OCI-M2 (cell line): Measurements from ENCODE around the gene TCEA2.
A peak's percentile ranks its signal among the peaks of the same experiment; 100 is the strongest.
"Not testable (repeated sequence)": the region's sequence is repeated elsewhere in the genome, so short reads cannot be mapped to it uniquely, and the experiment has no call there.

ENCODE experiments used
- DNase-seq: peaks from one replicate; lab custom pipeline; 2025; ENCODE audit not compliant: unreplicated experiment; lab: John Stamatoyannopoulos, UW

TCEA2 gene

DNA sequence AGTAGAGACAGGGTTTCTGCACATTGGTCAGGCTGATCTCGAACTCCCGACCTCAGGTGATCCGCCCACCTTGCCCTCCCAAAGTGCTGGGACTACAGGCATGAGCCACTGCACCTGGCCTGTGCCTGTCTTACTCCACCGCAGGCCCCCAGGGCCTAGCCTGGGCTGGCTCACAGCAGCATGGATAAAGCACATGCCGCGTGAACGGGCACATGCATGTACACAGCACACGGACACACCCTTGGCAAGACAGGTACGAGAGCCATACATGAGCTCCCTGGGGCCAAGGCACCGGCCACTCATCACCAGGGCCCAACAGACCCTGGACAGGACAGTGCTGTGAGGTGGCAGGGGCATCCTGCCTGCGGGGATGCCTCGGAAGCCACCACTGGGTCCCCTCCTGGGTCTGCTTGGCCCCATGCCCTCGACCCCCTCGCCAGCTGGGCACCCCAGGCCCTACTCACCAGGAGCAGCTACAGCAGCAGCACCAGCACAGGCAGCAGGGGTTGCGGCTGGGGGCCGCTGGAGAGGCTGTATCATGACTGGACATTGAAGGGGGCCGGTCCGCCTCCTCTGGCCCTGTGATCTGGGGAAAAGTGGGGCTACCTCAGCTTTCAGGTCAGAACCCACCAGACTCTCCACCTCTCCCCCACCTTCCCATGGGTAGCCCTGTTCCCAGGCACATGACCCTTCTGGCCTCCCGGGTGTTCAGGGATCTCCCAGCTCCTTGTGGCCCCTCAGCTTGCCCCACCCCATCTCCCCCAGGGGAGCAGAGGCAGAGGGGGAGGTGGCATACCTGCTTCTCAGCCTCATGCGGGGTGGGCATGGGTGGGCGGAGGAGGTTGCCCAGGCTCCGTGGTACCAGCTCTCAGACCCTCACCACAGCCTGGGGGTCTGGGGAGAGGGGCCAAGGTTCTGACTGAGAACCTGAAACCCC is 13.3 kb downstream of the TCEA2 start:
- DNase-seq, result no peak

DNA sequence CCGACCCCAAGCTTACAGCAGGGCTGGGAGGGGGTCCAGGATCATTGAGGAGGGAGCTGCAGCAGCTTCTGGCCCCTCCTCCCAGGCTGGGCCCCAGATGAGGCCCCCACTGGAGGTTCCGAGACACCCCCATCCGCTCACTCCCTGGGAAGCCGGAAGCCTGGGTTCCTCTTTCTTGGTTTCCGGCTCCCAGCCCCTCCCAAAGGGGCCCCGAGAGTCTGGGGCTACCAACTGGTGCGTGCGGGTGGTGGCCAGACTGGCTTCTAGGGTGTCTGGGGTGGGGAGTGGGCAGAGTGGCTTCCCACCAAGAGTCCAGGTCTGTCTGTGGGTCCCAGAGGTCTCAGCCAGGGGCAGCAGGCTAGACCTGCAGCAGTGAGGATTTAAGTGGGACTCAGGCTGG is 14.1 kb downstream of the TCEA2 start:
- DNase-seq, result no peak

DNA sequence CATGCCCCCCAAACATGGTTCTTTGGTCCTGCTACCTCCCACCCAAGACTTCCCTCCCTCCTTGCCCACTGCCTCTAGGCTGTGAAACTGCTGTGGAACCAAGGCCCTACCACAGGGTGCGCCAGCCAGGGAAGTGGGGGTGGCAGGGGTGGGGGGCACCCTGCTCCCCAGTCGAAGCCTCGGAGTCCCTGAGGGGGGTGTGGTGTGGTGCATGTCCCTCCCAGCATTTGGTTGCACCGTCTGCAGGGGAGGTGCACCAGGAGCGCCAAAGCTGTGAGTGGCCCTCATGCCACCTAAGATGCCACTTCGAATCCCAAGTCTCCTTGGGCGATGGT is 14.5 kb downstream of the TCEA2 start:
- DNase-seq, result no peak

DNA sequence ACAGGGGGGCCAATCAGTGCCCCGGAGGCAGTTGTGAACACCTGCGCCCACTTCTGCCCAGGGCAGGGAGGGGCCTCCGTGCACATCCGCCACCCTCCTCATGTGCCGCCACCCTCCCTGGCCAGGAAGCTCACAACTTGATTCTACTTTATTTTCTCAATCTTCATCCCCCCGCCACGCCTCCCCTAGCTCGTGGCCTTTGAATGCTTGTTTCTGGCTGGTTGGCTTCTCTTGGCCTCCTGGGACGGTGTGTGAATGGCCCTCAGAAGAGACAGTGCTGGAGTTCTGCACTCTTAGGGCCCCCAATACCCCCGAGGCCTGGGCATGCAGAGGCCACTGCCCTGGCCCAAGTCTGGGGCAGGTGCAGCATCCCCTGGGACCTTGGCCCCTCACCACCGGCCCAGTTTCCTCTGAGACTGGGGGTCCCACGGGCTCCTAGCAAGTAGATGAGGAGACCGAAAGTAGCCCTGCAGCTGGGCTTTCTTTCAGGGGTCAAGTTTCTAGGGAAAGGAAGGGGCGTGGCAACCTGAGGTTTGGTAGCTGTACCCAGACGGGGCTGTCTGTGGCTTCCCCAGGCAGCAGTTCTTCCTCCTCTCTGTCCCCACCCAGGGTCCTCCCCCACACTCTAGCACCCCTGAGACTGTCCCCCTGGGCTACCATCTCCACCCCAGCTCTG is 15.0 kb downstream of the TCEA2 start:
- no peak for DNase-seq

DNA sequence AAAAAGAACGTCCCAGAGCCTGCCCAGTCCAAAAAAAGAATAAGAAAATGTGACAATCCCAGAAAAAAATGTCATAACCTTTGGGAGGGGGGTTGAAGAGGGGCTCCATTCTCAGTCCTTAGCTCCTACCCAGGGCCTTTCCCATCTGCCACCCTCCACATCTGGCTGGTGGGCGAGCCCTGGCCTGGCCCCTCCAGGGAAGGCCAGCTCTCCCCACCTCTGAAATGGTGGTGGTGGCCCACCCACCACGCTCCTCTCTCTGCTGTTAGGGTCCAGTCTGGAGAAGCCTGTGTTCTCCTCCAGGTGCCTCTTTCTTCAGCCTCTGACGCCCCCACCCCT is 15.9 kb downstream of the TCEA2 start:
- DNase-seq, result no peak

DNA sequence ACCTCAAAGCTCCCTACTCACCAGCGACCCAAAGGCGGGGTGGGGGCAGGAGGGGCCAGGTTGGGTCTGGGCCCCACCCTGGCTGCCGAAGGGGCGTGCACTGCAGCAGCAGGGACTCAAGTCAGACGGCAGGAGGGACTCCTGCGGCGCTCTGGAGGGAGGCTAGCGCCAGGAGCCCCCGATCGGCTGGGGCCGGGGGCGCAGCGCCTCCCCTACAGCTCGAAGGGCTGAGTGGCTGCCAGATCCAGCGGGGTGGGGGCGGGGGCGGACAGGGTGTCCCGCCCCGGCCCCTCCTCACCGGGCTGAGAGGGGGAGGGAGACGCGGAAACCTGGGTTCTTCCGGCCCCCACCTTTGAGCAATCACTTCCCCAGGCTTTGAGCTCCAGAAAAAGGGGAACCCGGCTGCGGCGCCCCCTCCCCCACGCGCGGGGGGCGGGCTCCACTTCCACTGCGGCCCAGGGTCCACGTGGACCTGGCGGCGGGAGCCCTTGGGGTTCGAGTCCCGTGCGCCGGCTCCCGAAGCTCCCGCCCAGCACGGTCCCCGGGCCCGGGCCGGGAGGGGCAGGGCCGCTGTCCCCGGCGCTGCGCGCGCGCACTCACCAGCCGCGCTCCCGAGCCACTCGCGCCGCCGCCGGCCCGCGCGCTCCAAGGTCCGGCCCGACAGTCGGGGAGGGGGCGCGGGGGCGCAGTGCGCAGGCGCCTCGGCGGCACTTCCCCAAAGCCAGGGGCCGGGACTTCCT is 16.4 kb downstream of the TCEA2 start, which contains the start of gene RGS19:
Gene RGS19 (minus strand): TSS at position 246 of the 740 bp plus-strand sequence. CDS start 2,632 bp downstream, outside the sequence.
- no peak for DNase-seq

DNA sequence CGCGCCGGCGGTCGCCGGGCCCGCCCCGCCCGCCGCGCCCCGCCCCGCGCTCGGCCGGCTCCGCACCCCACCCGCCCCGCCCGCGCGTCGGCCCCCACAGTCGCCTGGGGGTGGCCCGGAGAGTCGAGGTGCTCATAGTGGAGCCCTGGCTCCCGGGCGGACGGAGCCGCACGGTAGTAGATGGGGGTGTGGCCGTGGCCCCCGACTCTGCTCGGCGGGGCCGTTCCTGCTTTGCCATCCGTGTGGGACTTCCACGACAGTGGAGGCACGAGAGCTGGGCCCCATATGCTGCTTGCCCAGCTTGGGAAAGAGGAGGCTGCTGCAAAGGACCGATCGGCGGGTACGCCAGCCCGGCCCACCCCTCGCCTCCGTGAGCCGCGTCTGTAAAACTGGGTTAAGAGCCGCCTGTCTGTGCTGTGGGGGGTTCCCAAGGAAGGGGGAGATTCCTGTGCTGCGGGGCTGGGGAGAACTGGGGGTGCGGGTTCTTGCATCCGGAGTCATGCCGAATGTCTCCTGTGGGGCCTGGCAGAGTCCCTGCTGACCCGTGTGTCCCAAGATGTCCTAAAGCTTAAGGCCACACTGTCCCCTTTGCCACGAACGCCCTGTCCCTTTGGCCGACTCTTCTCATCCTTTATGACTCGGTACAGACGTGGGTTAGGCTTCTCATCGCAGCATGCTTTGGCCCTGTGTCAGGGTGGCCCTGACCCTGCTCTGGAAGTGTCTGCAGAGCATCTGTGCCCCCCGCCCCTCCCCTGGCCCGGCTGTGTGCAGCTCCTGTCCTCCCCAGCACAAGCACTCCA is 17.2 kb downstream of the TCEA2 start, which contains the start of gene OPRL1:
Gene OPRL1 (plus strand): TSS at position 70 of the 800 bp plus-strand sequence. CDS start 12,639 bp downstream, outside the sequence.
- DNase-seq, result no peak

DNA sequence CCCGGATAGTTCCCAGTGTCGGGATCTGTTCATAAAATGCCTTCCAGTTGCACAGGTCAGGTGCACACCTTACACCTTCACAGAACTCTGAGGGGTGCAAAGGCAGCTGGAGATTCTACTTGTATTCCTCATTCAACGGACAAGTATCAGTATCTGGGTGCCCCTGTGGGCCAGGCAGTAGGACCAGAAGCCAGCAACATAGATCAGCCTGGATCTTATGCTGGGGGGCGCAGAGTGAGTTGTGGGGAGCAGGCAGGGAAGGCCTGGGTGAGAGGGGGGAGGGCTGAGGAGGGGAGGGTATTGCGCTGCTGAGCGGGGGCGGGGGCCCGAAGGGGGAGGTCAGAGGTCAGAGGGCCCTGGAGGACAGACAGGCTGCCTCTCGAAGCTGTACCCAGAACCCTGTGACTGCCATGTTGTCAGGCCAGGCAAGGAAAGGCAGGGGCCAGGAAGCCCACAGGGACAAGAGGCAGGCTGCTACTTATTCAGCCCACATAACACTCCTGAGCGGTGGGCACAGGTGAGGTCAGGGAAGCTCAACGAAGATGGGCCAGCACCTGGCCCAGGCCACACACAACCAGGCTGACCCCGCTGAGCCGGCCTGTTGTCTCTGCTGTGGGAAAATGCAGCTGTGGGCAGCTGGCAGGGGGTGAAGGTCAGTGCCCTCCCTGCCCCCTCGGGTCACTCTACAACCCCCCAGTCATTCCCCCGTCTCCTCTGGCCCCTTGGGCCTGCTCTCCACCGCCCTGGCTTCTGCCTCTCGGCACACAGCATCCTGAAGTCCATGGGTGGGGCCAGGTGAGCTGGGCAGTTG is 18.0 kb downstream of the TCEA2 start:
- no peak for DNase-seq

DNA sequence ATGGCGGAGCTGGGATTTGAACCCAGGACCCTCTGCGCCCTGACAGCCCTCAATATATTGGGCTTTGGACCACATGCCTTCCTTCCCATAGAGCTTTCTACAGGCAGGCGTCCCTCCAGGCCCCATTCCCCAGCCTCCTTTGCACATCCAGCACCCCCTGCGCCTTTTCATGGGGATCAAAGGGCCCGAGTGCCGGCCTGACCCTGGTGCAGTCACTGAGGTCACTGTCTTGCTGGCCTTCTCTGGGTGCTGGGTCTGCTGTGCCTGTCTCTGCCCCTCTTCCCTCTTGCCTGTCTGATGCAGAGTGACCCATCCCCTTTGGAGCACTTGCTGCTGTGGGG is 18.6 kb downstream of the TCEA2 start:
- DNase-seq, result no peak

DNA sequence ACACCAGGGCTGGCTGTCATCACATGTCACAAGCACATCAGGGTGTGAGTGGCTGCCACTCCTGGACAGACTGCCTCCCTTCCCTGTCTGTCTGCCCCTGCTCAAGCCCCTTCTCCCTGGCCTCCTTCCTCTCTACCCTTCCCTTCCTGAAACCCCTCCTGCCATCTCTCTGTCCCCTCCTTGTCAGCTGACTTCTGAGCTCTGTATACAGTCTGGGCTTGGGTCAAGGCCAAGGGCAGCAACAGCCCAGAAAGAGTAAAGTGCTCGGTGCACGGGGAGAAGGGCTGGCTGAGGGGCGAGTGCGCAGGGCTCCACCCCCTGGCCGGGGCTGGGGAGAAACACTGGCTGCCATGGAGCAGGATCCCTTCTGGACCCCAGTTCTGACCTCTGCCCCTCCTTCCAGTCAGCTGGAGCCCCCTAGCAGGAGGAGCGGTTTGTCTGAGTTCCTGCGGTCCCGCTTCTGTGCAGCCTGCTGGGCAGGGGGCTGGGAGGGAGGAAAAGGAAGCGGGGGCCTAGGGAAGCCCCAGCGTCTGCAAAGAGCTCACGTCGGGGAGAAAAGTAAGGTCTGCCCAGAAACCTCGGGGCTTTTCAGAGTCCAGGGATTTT is 19.2 kb downstream of the TCEA2 start:
- DNase-seq, result no peak

DNA sequence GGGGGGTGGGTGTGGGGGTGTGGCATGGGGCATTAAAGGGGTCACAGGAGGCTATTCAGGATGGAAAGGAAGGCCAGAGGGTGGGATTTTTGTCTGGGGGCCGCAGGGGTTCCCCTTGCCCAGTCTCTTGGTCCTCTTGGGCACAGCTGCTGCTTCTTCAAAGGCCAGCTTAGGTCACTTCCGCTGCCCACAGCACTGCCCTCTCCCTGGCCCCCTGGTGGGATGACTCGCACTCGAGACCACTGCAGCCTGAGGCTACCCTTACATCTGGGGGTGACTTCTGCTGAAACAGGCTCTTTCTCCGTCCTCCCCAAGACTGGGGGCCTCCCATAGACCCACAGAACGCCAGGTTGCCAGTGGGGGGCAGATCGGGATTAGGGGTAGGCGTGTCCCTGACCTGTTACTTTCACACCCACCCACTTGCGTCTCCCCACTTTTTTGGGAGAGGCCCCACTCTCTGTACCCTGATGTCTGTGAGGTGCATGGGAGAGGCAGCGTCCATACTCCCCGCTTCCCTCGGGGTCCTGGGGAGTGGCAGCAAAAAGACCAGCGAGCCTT is 19.9 kb downstream of the TCEA2 start:
- DNase-seq, result no peak

DNA sequence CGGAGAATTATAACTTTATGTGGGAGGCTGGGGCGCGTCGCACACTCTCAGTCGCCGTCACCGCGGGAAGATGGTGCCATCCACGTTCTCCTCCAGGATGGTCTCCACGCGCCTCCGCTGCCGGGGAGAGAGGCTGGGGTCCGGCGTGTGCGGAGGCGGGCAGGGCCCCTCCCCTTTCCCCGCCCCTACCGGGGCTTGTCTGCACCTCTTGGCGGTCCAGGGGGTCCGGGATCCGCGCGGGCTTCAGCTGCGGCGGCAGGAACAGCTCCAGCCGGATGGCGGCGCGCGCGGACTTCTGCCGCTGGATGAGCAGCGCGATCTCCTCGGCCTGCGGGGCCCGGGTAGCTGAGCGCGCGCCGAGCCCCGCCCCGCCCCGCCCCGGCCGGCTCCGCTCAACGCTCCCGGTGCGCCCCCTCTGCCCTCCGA is 20.4 kb downstream of the TCEA2 start:
- DNase-seq, result peak; percentile 52

DNA sequence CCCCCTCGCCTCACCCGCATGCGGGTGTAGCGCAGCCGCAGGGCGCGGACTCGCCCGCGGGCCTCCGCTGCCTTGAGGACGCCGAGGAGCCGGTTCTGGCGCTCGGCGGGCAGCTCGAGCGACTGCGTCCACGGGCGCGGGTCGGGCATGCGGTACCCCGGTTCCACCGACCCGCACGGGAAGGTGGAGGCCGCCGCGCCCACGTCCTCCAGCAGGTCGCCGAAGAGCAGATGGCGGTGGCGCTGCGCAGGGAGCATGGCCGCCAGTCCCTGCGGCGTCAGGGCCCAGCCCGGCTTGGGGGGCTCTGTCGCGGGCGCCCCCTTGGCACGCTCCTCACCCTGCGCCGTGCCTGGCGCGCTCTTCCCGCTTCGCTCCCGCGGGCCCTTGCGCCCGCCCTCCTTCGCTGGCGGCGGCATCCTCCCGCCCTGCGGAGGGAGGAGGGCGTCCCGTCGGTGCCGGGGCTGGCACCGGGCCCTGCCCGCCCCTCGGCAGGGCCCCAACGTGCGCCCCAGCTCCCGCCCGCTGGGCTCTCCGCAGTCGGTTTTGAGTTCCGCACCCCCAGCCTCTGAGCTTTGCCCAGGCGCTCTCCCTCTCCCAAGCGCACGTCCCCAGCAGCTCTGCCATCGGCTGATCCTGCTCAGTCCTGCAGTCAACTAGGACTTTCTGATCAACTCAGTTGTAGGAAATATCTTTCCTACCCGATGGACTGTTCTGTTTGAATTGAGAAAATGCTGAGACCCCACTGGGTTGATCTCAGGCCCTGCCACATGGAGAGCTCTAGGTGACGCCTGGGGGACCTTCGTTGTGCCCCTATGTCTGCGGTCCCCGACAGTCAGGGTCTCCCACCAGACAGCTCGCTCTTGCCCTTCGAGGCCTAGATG is 21.0 kb downstream of the TCEA2 start, which contains the start of gene LKAAEAR1:
Gene LKAAEAR1 (minus strand): TSS at position 595 of the 881 bp plus-strand sequence. CDS start 179 bp downstream, at position 416.
- DNase-seq, result no peak

DNA sequence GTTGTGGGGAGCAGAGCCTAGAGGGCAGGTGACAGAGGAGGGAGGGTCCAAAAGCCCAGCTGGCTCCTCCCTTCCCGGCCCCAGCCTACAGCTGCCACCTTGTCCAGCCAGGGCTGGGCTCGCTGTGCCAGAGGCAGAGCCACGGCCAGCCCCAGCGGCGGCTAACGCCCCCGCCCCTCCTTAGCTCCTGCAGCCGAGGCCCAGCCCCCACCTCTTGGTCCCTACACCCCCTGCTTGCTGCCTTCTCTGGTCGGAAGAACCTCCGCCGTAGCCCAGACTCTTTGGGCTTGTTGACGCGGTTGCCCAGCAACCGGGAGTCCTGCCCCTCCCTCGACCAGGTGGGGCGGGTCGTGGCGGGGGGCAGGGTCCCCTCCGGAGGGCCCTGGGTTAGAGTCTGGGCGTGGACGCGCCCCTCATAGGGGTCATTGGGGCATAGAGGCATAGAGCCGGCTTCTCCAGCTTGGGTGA is 21.7 kb downstream of the TCEA2 start:
- DNase-seq, result no peak

DNA sequence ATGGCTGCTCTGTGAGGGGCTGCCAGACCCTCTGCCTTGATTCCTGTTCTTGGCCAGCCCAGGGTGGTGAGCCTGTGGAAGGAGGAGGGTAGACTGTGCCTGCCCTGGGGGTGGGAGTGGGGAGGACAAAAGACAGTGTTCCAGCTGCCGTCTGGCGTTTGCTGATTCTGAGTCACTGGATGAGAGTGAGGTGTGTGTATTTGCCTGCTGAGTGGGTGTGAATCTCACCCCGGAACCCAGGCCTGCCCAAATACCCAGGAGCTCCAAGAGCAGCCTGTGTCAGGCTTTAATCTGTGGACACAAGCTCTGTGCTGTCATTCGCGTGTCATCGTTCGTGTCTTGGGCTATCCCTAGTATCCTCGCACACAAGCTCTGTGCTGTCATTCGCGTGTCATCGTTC is 23.8 kb downstream of the TCEA2 start:
- DNase-seq, result no peak

DNA sequence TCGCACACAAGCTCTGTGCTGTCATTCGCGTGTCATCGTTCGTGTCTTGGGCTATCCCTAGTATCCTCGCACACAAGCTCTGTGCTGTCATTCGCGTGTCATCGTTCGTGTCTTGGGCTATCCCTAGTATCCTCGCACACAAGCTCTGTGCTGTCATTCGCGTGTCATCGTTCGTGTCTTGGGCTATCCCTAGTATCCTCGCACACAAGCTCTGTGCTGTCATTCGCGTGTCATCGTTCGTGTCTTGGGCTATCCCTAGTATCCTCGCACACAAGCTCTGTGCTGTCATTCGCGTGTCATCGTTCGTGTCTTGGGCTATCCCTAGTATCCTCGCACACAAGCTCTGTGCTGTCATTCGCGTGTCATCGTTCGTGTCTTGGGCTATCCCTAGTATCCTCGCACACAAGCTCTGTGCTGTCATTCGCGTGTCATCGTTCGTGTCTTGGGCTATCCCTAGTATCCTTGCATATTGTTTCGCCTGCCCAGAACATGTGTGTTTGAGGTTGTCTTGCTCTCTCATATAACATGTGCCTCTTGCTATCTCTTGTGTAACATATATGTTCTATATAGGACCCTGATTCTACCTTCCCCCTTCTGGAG is 24.3 kb downstream of the TCEA2 start:
- not testable (repeated sequence) for DNase-seq

DNA sequence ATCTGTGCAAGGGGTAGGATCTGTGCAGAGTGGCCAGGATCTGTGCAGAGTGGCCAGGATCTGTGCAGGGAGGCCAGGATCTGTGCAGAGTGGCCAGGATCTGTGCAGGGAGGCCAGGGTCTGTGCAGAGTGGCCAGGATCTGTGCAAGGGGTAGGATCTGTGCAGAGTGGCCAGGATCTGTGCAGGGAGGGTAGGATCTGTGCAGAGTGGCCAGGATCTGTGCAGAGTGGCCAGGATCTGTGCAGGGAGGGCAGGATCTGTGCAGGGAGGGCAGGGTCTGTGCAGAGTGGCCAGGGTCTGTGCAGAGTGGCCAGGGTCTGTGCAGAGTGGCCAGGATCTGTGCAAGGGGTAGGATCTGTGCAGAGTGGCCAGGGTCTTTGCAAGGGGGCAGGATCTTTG is 25.6 kb downstream of the TCEA2 start:
- not testable (repeated sequence) for DNase-seq

DNA sequence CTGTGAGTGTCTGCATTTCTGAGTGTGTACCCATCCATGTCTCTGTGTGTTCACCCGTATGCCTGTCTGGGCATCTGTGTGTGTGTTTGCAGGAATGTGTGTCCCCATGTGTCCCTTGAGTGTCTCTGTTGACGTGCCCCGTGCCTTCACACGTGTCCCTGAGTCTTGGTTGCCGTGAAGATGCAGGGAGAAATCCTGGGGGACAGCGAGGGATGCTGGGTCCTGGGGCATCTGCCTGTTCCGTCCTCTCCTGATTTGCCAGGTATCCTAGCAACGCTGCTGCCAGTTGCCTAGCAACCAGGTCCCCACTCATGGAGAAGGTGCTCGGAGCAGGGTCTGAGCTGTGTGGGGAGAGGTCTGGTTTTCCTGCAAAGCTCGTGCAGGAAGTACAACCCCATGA is 27.2 kb downstream of the TCEA2 start:
- DNase-seq, result no peak
